Measurements from ENCODE around the gene DNAH14.
A peak's percentile ranks its signal among the peaks of the same experiment; 100 is the strongest.

Gene DNAH14

DNA sequence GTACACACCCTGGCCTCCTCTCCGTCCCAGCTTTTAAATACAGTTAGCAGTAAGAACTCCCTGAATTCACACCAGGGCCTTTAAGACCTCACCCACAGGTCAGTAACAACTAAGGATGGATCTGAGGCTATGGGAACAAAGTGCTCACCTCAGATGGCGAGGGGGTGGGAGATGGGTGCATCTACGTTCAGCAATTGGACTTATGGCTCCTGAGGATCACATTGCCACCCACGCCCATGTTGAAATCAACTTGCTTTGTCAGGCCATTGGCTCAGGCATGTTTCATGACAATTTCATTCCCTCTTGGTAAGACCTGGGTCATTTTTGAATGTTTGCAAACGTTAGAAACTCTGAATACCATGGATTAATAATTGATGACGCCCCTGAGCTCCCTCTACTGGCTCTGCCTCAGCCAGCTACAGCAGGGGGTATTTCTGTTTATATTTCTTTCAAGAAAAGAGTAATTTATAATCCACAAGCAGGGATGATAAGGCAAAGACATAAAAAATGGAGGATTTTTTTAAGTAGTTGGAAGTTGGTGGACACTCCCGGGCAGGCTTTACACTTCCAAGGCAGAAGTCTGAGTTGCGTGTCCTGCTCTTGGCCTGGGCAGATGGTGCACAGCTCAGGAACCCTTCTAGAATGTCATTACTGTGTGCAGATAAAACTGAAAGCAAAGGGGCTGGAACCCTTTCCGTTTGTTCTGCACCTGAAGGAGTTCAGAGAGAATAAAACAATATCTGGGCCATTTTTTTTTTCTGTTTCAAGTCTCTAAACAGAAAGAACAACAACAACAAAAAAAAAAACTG is 512.0 kb downstream of the DNAH14 start:
- peaks cover 0 to 3% of the 10 kb centered on the region in 2 donors for H3K4me1 ChIP-seq (ENCODE audit: control insufficient read depth in 2 of 2, insufficient read depth in 1 of 2, low read depth in 1 of 2, low read length in 2 of 2)

DNA sequence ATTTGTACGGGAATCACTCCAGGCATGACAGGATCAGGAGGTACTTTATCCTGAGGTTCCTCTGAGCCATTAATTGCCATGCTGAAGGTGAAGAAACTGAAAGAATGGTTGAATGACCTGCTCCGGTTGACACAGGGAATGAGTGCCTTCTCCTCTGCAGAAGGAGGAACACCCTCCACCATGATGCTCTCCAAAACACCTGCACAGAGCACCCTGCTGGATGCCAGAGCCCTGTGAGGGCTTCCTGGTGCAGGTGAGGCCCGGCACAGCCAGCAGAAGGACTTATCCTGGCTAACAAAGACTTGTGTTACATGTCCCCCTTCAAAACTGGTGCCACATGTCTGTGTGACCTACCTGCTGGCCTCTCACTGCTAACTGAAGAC is 512.6 kb downstream of the DNAH14 start:
- H3K4ac ChIP-seq (ENCODE audit: low read length) = no peak overlapping the region

More for the DNA sequence above, 512.0 kb downstream of the DNAH14 start:
- Histone ChIP-seq H3K4me2 (ENCODE audit: insufficient read depth, low read length, poor library complexity, severe bottlenecking) (no peak overlapping the region), H2BK12ac (ENCODE audit: low read length) (no peak overlapping the region), H3K79me1 (ENCODE audit: low read depth, low read length) (no peaks in the 10 kb centered on the region), H3K4me3 (ENCODE audit: low read length in 2 of 2) (no peak overlapping the region), H3K23ac (ENCODE audit: low read depth, low read length, poor library complexity) (no peak overlapping the region), H2BK5ac (ENCODE audit: low read length) (no peak overlapping the region), H4K91ac (ENCODE audit: low read depth, low read length, poor library complexity) (no peak overlapping the region), H3K4ac (ENCODE audit: low read length) (no peak overlapping the region), H2BK15ac (ENCODE audit: low read length) (no peak overlapping the region), H2BK120ac (ENCODE audit: low read depth, low read length) (no peak overlapping the region), H2AFZ (ENCODE audit: low read length) (no peak overlapping the region), H3K27me3 (ENCODE audit: control insufficient read depth in 3 of 3, insufficient read depth in 3 of 3, low read depth in 1 of 3, low read length in 3 of 3) (no peaks in the 10 kb centered on the region), H4K8ac (ENCODE audit: low read depth, low read length) (no peak overlapping the region), H3K27ac (replicated peaks; ENCODE audit: low read length) (no peak overlapping the region), H3K14ac (ENCODE audit: low read length) (no peak overlapping the region), H3K18ac (ENCODE audit: low read length) (no peak overlapping the region), H3K9ac (ENCODE audit: low read depth, low read length, poor library complexity) (no peak overlapping the region), H3K9me3 (replicated peaks in 1 of 2; ENCODE audit: control insufficient read depth in 2 of 2, insufficient read depth in 1 of 2, low read depth in 1 of 2, low read length in 2 of 2) (no peaks in the 10 kb centered on the region), H3K36me3 (replicated peaks in 1 of 2; ENCODE audit: control insufficient read depth in 2 of 2, insufficient read depth in 2 of 2, low read length in 2 of 2) (no peaks in the 10 kb centered on the region), H2AK5ac (ENCODE audit: low read depth, low read length) (no peak overlapping the region)
- no CpG with 5 or more reads among the region's 9 CpGs for WGBS, 2 donors (ENCODE audit: extremely low coverage in 2 of 2, insufficient read length in 2 of 2, insufficient replicate concordance in 1 of 2)
- DNase-seq (ENCODE audit: low spot score) = no peak

DNA sequence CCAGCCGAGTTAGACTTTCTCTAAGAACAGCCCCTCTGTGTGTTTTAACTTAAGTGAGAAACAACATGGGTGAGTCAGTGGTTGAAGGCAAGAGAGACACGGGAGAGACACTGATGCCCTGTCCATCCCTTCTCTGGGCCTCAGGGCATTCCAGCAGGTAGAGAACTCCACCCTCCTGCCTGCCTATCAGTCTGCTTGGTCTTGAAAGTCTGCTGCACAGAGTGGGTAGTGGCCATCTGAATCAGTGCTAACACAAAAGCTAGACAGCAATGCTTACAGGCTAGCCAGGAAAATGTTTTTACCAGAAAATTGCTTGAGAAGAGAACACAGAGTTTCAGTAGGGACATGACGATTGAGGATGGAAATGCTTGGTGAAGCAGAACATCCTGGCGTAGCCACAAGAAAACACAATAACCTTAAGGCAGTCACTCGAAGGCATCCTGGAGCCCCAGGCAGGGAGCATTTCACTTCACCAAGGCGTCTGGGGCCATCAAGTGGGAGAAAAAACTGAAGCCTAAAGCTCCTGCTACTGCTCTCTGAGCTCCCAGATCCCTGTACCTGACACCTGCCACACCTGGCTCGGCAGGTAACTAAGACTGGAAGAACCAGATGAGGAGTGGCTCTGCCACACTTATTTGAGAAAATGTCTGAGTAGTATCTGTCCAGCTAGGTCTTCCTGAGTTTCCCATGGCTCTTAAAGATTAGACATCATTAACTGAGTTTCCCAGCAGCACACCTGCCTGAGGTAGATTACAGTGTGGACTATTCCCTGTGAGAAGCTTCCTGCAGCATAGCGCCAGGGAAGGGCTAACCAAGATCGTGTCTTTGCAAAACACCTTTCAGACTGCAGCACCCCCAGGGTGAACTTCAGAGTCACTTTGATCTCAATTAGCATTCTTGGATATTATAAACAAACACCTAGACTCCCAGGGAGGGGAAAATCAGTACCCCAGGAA is 516.4 kb downstream of the DNAH14 start:
- no peaks in the 10 kb centered on the region for H3K79me1 ChIP-seq (ENCODE audit: low read depth, low read length)
- no peak overlapping the region for H3K4me3 ChIP-seq (ENCODE audit: low read length in 2 of 2)

More for the DNA sequence above, 512.6 kb downstream of the DNAH14 start:
- H3K14ac ChIP-seq (ENCODE audit: low read length) = no peak overlapping the region
- no peak overlapping the region for H4K91ac ChIP-seq (ENCODE audit: low read depth, low read length, poor library complexity)
- H3K4me1 ChIP-seq (ENCODE audit: control insufficient read depth in 2 of 2, insufficient read depth in 1 of 2, low read depth in 1 of 2, low read length in 2 of 2) = peaks cover 3 to 5% of the 10 kb centered on the region in 2 donors
- no peaks in the 10 kb centered on the region for H3K27me3 ChIP-seq (ENCODE audit: control insufficient read depth in 3 of 3, insufficient read depth in 3 of 3, low read depth in 1 of 3, low read length in 3 of 3)
- H3K23ac ChIP-seq (ENCODE audit: low read depth, low read length, poor library complexity) = no peak overlapping the region
- H2BK5ac ChIP-seq (ENCODE audit: low read length) = no peak overlapping the region
- H3K18ac ChIP-seq (ENCODE audit: low read length) = peak overlapping the region; percentile 24
- H3K9ac ChIP-seq (ENCODE audit: low read depth, low read length, poor library complexity) = no peak overlapping the region
- H2BK120ac ChIP-seq (ENCODE audit: low read depth, low read length) = no peak overlapping the region
- H2BK12ac ChIP-seq (ENCODE audit: low read length) = no peak overlapping the region
- H2AK5ac ChIP-seq (ENCODE audit: low read depth, low read length) = no peak overlapping the region
- H3K36me3 ChIP-seq (replicated peaks in 1 of 2; ENCODE audit: control insufficient read depth in 2 of 2, insufficient read depth in 2 of 2, low read length in 2 of 2) = no peaks in the 10 kb centered on the region
- H4K8ac ChIP-seq (ENCODE audit: low read depth, low read length) = no peak overlapping the region
- H3K79me1 ChIP-seq (ENCODE audit: low read depth, low read length) = no peaks in the 10 kb centered on the region
- no peak overlapping the region for H2BK15ac ChIP-seq (ENCODE audit: low read length)
- H2AFZ ChIP-seq (ENCODE audit: low read length) = no peak overlapping the region
- no peak overlapping the region for H3K4me2 ChIP-seq (ENCODE audit: insufficient read depth, low read length, poor library complexity, severe bottlenecking)
- H3K9me3 ChIP-seq (replicated peaks in 1 of 2; ENCODE audit: control insufficient read depth in 2 of 2, insufficient read depth in 1 of 2, low read depth in 1 of 2, low read length in 2 of 2) = no peaks in the 10 kb centered on the region
- no peak for DNase-seq (ENCODE audit: low spot score)
- no peak overlapping the region for H3K27ac ChIP-seq (replicated peaks; ENCODE audit: low read length)
- no peak overlapping the region for H3K4me3 ChIP-seq (ENCODE audit: low read length in 2 of 2)
- no CpG with 5 or more reads among the region's 3 CpGs for WGBS, 2 donors (ENCODE audit: extremely low coverage in 2 of 2, insufficient read length in 2 of 2, insufficient replicate concordance in 1 of 2)

DNA sequence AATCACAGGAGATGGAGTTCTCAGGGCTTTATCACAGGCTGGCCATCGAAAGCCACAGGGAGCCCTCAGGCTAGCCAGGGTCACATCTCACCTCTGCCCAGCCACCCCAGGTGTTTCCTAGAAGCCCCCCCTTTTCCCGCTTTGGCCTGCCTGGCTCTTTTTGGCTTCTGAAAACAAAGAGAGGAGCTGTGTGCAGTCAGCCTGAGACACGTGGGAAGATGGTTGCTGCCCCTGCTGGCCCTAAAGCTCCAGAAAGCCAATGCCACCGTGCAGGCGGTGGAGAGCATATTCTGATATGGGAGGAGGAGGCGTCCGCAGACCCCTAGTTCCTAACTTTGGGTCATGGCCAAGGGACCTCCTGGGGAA is 517.1 kb downstream of the DNAH14 start:
- Histone ChIP-seq H3K4me2 (ENCODE audit: insufficient read depth, low read length, poor library complexity, severe bottlenecking) (no peak overlapping the region), H2BK12ac (ENCODE audit: low read length) (no peak overlapping the region), H2AK5ac (ENCODE audit: low read depth, low read length) (no peak overlapping the region), H2BK5ac (ENCODE audit: low read length) (no peak overlapping the region), H3K9me3 (replicated peaks in 1 of 2; ENCODE audit: control insufficient read depth in 2 of 2, insufficient read depth in 1 of 2, low read depth in 1 of 2, low read length in 2 of 2) (peaks cover 0 to 2% of the 10 kb centered on the region in 2 donors), H3K27me3 (ENCODE audit: control insufficient read depth in 3 of 3, insufficient read depth in 3 of 3, low read depth in 1 of 3, low read length in 3 of 3) (peaks cover 0 to 2% (median 0%) of the 10 kb centered on the region in 3 experiments), H4K8ac (ENCODE audit: low read depth, low read length) (no peak overlapping the region), H3K4ac (ENCODE audit: low read length) (no peak overlapping the region), H2AFZ (ENCODE audit: low read length) (peak overlapping the region; percentile 27), H3K4me3 (ENCODE audit: low read length in 2 of 2) (no peak overlapping the region), H3K23ac (ENCODE audit: low read depth, low read length, poor library complexity) (no peak overlapping the region), H3K18ac (ENCODE audit: low read length) (no peak overlapping the region), H3K4me1 (ENCODE audit: control insufficient read depth in 2 of 2, insufficient read depth in 1 of 2, low read depth in 1 of 2, low read length in 2 of 2) (peaks cover 3 to 15% of the 10 kb centered on the region in 2 donors), H3K9ac (ENCODE audit: low read depth, low read length, poor library complexity) (no peak overlapping the region), H3K79me1 (ENCODE audit: low read depth, low read length) (peaks cover 2% of the 10 kb centered on the region), H3K27ac (replicated peaks; ENCODE audit: low read length) (no peak overlapping the region), H2BK15ac (ENCODE audit: low read length) (no peak overlapping the region), H3K36me3 (replicated peaks in 1 of 2; ENCODE audit: control insufficient read depth in 2 of 2, insufficient read depth in 2 of 2, low read length in 2 of 2) (no peaks in the 10 kb centered on the region), H2BK120ac (ENCODE audit: low read depth, low read length) (no peak overlapping the region), H3K14ac (ENCODE audit: low read length) (no peak overlapping the region), H4K91ac (ENCODE audit: low read depth, low read length, poor library complexity) (no peak overlapping the region)
- no CpG with 5 or more reads among the region's 7 CpGs for WGBS, 2 donors (ENCODE audit: extremely low coverage in 2 of 2, insufficient read length in 2 of 2, insufficient replicate concordance in 1 of 2)
- no peak for DNase-seq (ENCODE audit: low spot score)

More for the DNA sequence above, 516.4 kb downstream of the DNAH14 start:
- DNase-seq (ENCODE audit: low spot score) = no peak
- H3K27me3 ChIP-seq (ENCODE audit: control insufficient read depth in 3 of 3, insufficient read depth in 3 of 3, low read depth in 1 of 3, low read length in 3 of 3) = peaks cover 0 to 2% (median 0%) of the 10 kb centered on the region in 3 experiments
- H3K27ac ChIP-seq (replicated peaks; ENCODE audit: low read length) = no peak overlapping the region
- no peak overlapping the region for H3K23ac ChIP-seq (ENCODE audit: low read depth, low read length, poor library complexity)
- no peaks in the 10 kb centered on the region for H3K36me3 ChIP-seq (replicated peaks in 1 of 2; ENCODE audit: control insufficient read depth in 2 of 2, insufficient read depth in 2 of 2, low read length in 2 of 2)
- no peak overlapping the region for H3K4ac ChIP-seq (ENCODE audit: low read length)
- H2BK12ac ChIP-seq (ENCODE audit: low read length) = no peak overlapping the region
- no peak overlapping the region for H2BK15ac ChIP-seq (ENCODE audit: low read length)
- H3K9me3 ChIP-seq (replicated peaks in 1 of 2; ENCODE audit: control insufficient read depth in 2 of 2, insufficient read depth in 1 of 2, low read depth in 1 of 2, low read length in 2 of 2) = no peaks in the 10 kb centered on the region
- no peak overlapping the region for H4K91ac ChIP-seq (ENCODE audit: low read depth, low read length, poor library complexity)
- no peak overlapping the region for H4K8ac ChIP-seq (ENCODE audit: low read depth, low read length)
- no peak overlapping the region for H3K9ac ChIP-seq (ENCODE audit: low read depth, low read length, poor library complexity)
- WGBS, 2 donors (ENCODE audit: extremely low coverage in 2 of 2, insufficient read length in 2 of 2, insufficient replicate concordance in 1 of 2) = no CpG with 5 or more reads among the region's 9 CpGs
- no peak overlapping the region for H3K18ac ChIP-seq (ENCODE audit: low read length)
- no peak overlapping the region for H3K4me2 ChIP-seq (ENCODE audit: insufficient read depth, low read length, poor library complexity, severe bottlenecking)
- H2AK5ac ChIP-seq (ENCODE audit: low read depth, low read length) = no peak overlapping the region
- no peak overlapping the region for H3K14ac ChIP-seq (ENCODE audit: low read length)
- H2AFZ ChIP-seq (ENCODE audit: low read length) = peak overlapping the region; percentile 26
- H3K4me1 ChIP-seq (ENCODE audit: control insufficient read depth in 2 of 2, insufficient read depth in 1 of 2, low read depth in 1 of 2, low read length in 2 of 2) = peaks cover 3 to 15% of the 10 kb centered on the region in 2 donors
- H2BK120ac ChIP-seq (ENCODE audit: low read depth, low read length) = no peak overlapping the region
- no peak overlapping the region for H2BK5ac ChIP-seq (ENCODE audit: low read length)

Data from neuronal stem cell (in vitro differentiated cells).